HL-60 (cell line): Measurements from ENCODE around the gene UBXN11.

Source experiments
- CTCF ChIP-seq: IDR thresholded peaks from one replicate; pipeline ENCODE4 v1.5.1; 2011; ENCODE audit warnings: low read length, control low read depth, inconsistent platforms; ENCODE audit not compliant: insufficient read depth
- GABPA ChIP-seq: IDR thresholded peaks from 2 replicates; pipeline ENCODE4 v1.6.1; 2012; ENCODE audit warnings: low read depth
- POLR2AphosphoS5 ChIP-seq: IDR thresholded peaks from 2 replicates; pipeline ENCODE4 v1.6.1; 2012; ENCODE audit warnings: low read depth
- REST ChIP-seq: IDR thresholded peaks from 2 replicates; pipeline ENCODE4 v1.6.1; 2012; ENCODE audit warnings: low read depth; ENCODE audit not compliant: insufficient replicate concordance
- SPI1 ChIP-seq: IDR thresholded peaks from 2 replicates; pipeline ENCODE4 v1.6.1; 2012; ENCODE audit warnings: low read depth, mild to moderate bottlenecking, borderline replicate concordance

DNA sequence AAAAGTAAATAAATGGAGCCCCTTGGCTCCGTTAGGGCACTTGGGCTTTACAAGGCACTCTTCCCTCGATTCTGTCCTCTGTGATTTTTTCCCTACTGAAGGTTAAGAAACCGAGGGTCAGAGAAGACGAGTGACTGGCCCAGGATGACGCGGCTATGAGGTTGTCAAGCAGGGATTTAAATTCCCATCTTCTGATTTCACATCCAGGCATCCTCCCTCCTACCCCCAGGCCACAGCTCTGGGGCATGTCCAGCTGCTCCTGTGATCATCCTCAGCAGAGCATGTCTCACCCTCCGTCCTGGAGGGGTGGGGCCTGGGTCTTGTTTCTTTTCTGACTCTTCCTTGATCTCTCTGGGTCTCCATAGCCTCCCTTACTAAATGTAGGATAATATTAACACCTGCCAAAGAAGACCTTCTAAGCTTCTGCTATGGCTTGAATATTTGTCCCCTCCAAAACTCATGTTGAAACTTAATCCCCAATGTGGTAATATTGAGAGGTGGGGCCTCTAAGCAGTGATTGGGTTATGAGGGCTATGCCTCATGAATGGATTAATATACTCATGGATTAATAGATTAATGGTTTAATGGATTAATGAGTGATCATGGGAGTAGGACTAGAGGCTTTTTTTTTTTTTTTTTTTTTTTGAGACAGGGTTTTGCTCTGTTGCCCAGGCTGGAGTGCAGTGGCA lies 42.9 kb upstream of the UBXN11 start:
- TF ChIP-seq REST: no peak
- TF ChIP-seq CTCF: no peak
- no peak for TF ChIP-seq SPI1
- TF ChIP-seq POLR2AphosphoS5: no peak
- TF ChIP-seq GABPA: no peak
